K562 (cell line): ENCODE data around the gene IL26. TPM values are rescaled to one million over a fixed set of nuclear protein-coding genes. Genes with fewer than 3 reads are reported as not detected.
A peak's percentile ranks its signal among the peaks of the same experiment; 100 is the strongest.

Source experiments
- ATF1 ChIP-seq, 2 experiments: fragments of 450-650 bp in 1 of 2; IDR thresholded peaks; 2 replicates each; pipeline ENCODE4 v1.6.1; 2016; ENCODE audit warnings: missing compliant biosample characterization in 1 of 2, missing genetic modification characterization in 1 of 2
- CBFA2T3 ChIP-seq: fragments of 450-650 bp; IDR thresholded peaks from 2 replicates; pipeline ENCODE4 v1.6.1; 2017
- CEBPG ChIP-seq, 3 experiments: fragments of 200-800 bp in 1 of 3; sonication (Bioruptor generic) in 1 of 3; sonication (generic) in 1 of 3; formaldehyde crosslinking in 1 of 3; IDR thresholded peaks in 2 of 3; conservative IDR thresholded peaks in 1 of 3; 2 replicates each; pipeline versions ENCODE4 v1.6.1 to v1.8.0; 2016 to 2022; ENCODE audit warnings: missing compliant biosample characterization in 2 of 3, missing genetic modification characterization in 2 of 3, mild to moderate bottlenecking in 1 of 3, missing genetic modification reagents in 1 of 3
- FOXM1 ChIP-seq, 2 experiments: fragments of 450-650 bp in 1 of 2; sonication (generic) in 1 of 2; formaldehyde crosslinking in 1 of 2; IDR thresholded peaks; 2 replicates each; pipeline versions ENCODE4 v1.6.1 to v1.9.0; 2017 to 2022; ENCODE audit warnings: low read depth in 2 of 2, mild to moderate bottlenecking in 2 of 2, missing genetic modification reagents in 1 of 2, moderate library complexity in 1 of 2
- GABPB1 ChIP-seq: sonication (generic); formaldehyde crosslinking; IDR thresholded peaks from 2 replicates; pipeline ENCODE4 v1.8.0; 2022; ENCODE audit warnings: mild to moderate bottlenecking, missing genetic modification reagents
- MAZ ChIP-seq, 2 experiments: fragments of 450-650 bp in 1 of 2; sonication (generic) in 1 of 2; formaldehyde crosslinking; IDR thresholded peaks in 1 of 2; conservative IDR thresholded peaks in 1 of 2; 2 replicates each; pipeline versions ENCODE4 v1.4.0 to v1.5.0; 2020; ENCODE audit warnings: mild to moderate bottlenecking in 1 of 2, missing genetic modification reagents in 1 of 2
- PHB2 ChIP-seq: fragments of 450-650 bp; IDR thresholded peaks from 2 replicates; pipeline ENCODE4 v1.6.1; 2017; ENCODE audit warnings: low read depth
- SNRNP70 ChIP-seq: fragments of 200-400 bp; formaldehyde crosslinking; optimal IDR thresholded peaks from 2 replicates; pipeline ENCODE3; 2017; ENCODE audit warnings: low read depth, low read length
- TAF9B ChIP-seq: fragments of 450-650 bp; IDR thresholded peaks from 2 replicates; pipeline ENCODE4 v1.6.1; 2018; ENCODE audit warnings: mild to moderate bottlenecking; ENCODE audit not compliant: partially characterized antibody
- YBX1 ChIP-seq: fragments of 450-650 bp; IDR thresholded peaks from 2 replicates; pipeline ENCODE4 v1.7.1; 2016; ENCODE audit warnings: mild to moderate bottlenecking
- ZNF212 ChIP-seq: fragments of 450-650 bp; formaldehyde crosslinking; IDR thresholded peaks from 2 replicates; pipeline ENCODE4 v1.4.0; 2020; ENCODE audit warnings: mild to moderate bottlenecking
- ZNF766 ChIP-seq: fragments of 200-800 bp; sonication (Bioruptor generic); conservative IDR thresholded peaks from 2 replicates; pipeline ENCODE4 v1.6.1; 2016; ENCODE audit warnings: missing genetic modification characterization, missing compliant biosample characterization
- ZNF77 ChIP-seq: fragments of 250-450 bp; sonication (Bioruptor Pico); IDR thresholded peaks from 2 replicates; pipeline ENCODE4 v1.5.0; 2020
- ZNF830 ChIP-seq: fragments of 250-450 bp; sonication (Bioruptor Pico); IDR thresholded peaks from 2 replicates; pipeline ENCODE4 v1.5.0; 2021; ENCODE audit warnings: mild to moderate bottlenecking
- polyA plus RNA-seq, 8 experiments: library from polyadenylated mRNA; depleted of rRNA in 4 of 8; stranded (reverse) in 5 of 8; unstranded in 3 of 8; fragments of >200 nt; fragmentation: Nextera tagmentation in 2 of 8; fragmentation: Illumina TruSeq in 1 of 8; extraction: Ambion mirVana in 2 of 8; extraction: Trizol in 1 of 8; gene quantifications; 2 replicates each; pipeline versions ENCODE4 v1.2.1 to v1.2.3, GENCODE V29; 2011 to 2014; ENCODE audit warnings: inconsistent platforms in 1 of 8, missing spikeins in 1 of 8
- total RNA-seq, 7 experiments: library from RNA; depleted of rRNA in 6 of 7; stranded (reverse); fragments of >200 nt in 6 of 7; fragmentation: Illumina TruSeq in 2 of 7; extraction: Trizol in 2 of 7; gene quantifications; 2 replicates each; pipeline versions ENCODE4 v1.2.1 to v1.2.3, GENCODE V29; 2011 to 2021; ENCODE audit warnings: low replicate concordance in 1 of 7
- TF ChIP-seq, protein P1 (sequence below): fragments of 450-650 bp; IDR thresholded peaks from 2 replicates; pipeline ENCODE4 v1.7.1; 2018; ENCODE audit warnings: mild to moderate bottlenecking, low read depth; ENCODE audit not compliant: partially characterized antibody
- TF ChIP-seq, protein P2 (sequence below): fragments of 250-450 bp; sonication (Bioruptor Pico); IDR thresholded peaks from 2 replicates; pipeline ENCODE4 v1.5.0; 2021
- TF ChIP-seq, protein P3 (sequence below): fragments of 250-450 bp; sonication (Bioruptor Pico); IDR thresholded peaks from 2 replicates; pipeline ENCODE4 v1.5.1; 2021; ENCODE audit warnings: mild to moderate bottlenecking
- TF ChIP-seq, protein P4 (sequence below), 2 experiments: fragments of 450-650 bp; conservative IDR thresholded peaks; 2 replicates each; pipeline ENCODE4 v1.6.1; 2017; ENCODE audit warnings: mild to moderate bottlenecking in 2 of 2, moderate library complexity in 2 of 2

IL26 gene
- total and polyA plus RNA-seq, 9 of the 15 experiments (the other 6 are each of a cell fraction or from before 2014, with no cell fraction given): not detected

DNA sequence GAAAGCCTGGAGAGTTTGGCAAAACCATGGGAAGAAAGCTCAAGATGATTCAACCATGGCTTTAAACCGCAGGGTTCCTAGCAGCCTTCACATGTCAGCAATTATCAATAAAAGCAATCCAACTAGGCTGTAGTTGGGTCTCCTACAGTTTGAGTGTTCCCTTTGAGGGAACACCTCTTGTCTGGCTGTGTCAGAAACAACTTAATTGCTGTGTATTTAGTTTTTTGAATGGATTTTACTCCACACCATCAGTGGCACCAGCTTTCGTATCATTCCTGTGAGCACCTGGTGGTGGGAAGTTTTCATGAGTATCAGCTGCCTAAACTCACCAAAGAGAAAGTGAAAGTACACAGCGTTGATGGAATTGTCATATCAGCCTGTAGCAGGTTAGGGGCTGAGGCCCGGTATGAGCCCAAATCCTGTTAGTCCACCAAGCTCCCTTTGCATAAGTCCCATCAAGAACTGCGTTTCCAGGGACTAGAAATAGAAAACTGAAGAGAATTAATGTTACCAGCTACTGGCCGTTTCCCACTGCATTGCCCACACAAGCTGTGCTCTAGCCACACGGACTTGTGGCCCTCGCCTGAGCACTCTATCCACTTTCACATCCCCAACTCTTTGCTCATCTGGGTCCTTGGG is 10.9 kb upstream of the IL26 start (continued):
- TF ChIP-seq, protein P1, sequence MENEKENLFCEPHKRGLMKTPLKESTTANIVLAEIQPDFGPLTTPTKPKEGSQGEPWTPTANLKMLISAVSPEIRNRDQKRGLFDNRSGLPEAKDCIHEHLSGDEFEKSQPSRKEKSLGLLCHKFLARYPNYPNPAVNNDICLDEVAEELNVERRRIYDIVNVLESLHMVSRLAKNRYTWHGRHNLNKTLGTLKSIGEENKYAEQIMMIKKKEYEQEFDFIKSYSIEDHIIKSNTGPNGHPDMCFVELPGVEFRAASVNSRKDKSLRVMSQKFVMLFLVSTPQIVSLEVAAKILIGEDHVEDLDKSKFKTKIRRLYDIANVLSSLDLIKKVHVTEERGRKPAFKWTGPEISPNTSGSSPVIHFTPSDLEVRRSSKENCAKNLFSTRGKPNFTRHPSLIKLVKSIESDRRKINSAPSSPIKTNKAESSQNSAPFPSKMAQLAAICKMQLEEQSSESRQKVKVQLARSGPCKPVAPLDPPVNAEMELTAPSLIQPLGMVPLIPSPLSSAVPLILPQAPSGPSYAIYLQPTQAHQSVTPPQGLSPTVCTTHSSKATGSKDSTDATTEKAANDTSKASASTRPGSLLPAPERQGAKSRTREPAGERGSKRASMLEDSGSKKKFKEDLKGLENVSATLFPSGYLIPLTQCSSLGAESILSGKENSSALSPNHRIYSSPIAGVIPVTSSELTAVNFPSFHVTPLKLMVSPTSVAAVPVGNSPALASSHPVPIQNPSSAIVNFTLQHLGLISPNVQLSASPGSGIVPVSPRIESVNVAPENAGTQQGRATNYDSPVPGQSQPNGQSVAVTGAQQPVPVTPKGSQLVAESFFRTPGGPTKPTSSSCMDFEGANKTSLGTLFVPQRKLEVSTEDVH: no peak
- peak; percentile 34 for TF ChIP-seq TAF9B
- TF ChIP-seq, protein P2, sequence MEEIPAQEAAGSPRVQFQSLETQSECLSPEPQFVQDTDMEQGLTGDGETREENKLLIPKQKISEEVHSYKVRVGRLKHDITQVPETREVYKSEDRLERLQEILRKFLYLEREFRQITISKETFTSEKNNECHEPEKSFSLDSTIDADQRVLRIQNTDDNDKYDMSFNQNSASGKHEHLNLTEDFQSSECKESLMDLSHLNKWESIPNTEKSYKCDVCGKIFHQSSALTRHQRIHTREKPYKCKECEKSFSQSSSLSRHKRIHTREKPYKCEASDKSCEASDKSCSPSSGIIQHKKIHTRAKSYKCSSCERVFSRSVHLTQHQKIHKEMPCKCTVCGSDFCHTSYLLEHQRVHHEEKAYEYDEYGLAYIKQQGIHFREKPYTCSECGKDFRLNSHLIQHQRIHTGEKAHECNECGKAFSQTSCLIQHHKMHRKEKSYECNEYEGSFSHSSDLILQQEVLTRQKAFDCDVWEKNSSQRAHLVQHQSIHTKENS (CRISPR knock-in tag): no peak
- TF ChIP-seq CBFA2T3: 0 out of 2 replicates have a peak, but pooled peaks have one; percentile 6
- no peak for TF ChIP-seq GABPB1 (CRISPR knock-in tag)
- no peak for TF ChIP-seq ZNF212
- TF ChIP-seq CEBPG (CRISPR knock-in tag; IDR thresholded peaks at IDR 0.05): no peak
- TF ChIP-seq CEBPG (tag; conservative IDR thresholded peaks at IDR 0.05 in 1 of 2, IDR thresholded peaks at IDR 0.05 in 1 of 2): no peak
- no peak for TF ChIP-seq SNRNP70
- TF ChIP-seq, protein P3, sequence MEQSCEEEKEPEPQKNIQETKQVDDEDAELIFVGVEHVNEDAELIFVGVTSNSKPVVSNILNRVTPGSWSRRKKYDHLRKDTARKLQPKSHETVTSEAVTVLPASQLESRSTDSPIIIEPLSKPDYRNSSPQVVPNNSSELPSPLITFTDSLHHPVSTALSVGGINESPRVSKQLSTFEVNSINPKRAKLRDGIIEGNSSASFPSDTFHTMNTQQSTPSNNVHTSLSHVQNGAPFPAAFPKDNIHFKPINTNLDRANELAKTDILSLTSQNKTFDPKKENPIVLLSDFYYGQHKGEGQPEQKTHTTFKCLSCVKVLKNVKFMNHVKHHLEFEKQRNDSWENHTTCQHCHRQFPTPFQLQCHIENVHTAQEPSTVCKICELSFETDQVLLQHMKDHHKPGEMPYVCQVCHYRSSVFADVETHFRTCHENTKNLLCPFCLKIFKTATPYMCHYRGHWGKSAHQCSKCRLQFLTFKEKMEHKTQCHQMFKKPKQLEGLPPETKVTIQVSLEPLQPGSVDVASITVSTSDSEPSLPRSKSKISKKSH: no peak
- no peak for TF ChIP-seq ZNF766 (CRISPR knock-in tag)
- no peak for TF ChIP-seq ZNF77 (CRISPR knock-in tag)
- TF ChIP-seq MAZ (CRISPR knock-in tag; conservative IDR thresholded peaks at IDR 0.05 in 1 of 2, IDR thresholded peaks at IDR 0.05 in 1 of 2): 0 out of 4 replicates have a peak, but pooled peaks of 1 of the 2 experiments have one; percentile 29
- peak; percentile 67; the same call in 1 of the 2 replicates for TF ChIP-seq FOXM1 (IDR thresholded peaks at IDR 0.05; ENCODE audit: low read depth)
- no peak for TF ChIP-seq FOXM1 (CRISPR knock-in tag; IDR thresholded peaks at IDR 0.05; ENCODE audit: low read depth)
- TF ChIP-seq, protein P4, sequence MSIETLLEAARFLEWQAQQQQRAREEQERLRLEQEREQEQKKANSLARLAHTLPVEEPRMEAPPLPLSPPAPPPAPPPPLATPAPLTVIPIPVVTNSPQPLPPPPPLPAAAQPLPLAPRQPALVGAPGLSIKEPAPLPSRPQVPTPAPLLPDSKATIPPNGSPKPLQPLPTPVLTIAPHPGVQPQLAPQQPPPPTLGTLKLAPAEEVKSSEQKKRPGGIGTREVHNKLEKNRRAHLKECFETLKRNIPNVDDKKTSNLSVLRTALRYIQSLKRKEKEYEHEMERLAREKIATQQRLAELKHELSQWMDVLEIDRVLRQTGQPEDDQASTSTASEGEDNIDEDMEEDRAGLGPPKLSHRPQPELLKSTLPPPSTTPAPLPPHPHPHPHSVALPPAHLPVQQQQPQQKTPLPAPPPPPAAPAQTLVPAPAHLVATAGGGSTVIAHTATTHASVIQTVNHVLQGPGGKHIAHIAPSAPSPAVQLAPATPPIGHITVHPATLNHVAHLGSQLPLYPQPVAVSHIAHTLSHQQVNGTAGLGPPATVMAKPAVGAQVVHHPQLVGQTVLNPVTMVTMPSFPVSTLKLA (conservative IDR thresholded peaks at IDR 0.05): peak in 1 of 2 experiments; percentile 27; a peak in 1 of 4 replicates
- TF ChIP-seq PHB2: no peak
- TF ChIP-seq ATF1 (CRISPR knock-in tag; IDR thresholded peaks at IDR 0.05): no peak
- TF ChIP-seq ATF1 (tag; IDR thresholded peaks at IDR 0.05): 0 out of 2 replicates have a peak, but pooled peaks have one; percentile 21
- no peak for TF ChIP-seq YBX1
- TF ChIP-seq ZNF830 (CRISPR knock-in tag): no peak
